GM12878 (cell line): ENCODE measurements around the gene EPB41L2. TPM values are rescaled to one million over a fixed set of nuclear protein-coding genes. Genes with fewer than 3 reads are reported as not detected.

Experiments used
- ATF7 ChIP-seq: fragments of 450-650 bp; IDR thresholded peaks from 2 replicates; pipeline ENCODE4 v1.6.1; 2016; ENCODE audit warnings: low read depth, mild to moderate bottlenecking
- BCL11A ChIP-seq: IDR thresholded peaks from 2 replicates; pipeline ENCODE4 v1.6.1; 2011; ENCODE audit warnings: low read depth, low read length
- CBX5 ChIP-seq: sonication (generic); IDR thresholded peaks from 2 replicates; pipeline ENCODE4 v1.6.1; 2016; ENCODE audit warnings: low read depth, moderate library complexity, mild to moderate bottlenecking, inconsistent platforms
- CREB1 ChIP-seq: IDR thresholded peaks from 2 replicates; pipeline ENCODE4 v1.6.1; 2012; ENCODE audit warnings: low read depth, mild to moderate bottlenecking, inconsistent platforms
- CREM ChIP-seq: IDR thresholded peaks from 2 replicates; pipeline ENCODE4 v1.6.1; 2014; ENCODE audit warnings: antibody characterized with exemption, low read depth
- CUX1 ChIP-seq: IDR thresholded peaks from 2 replicates; pipeline ENCODE4 v1.6.1; 2012; ENCODE audit warnings: improper control_type of control experiment, low read depth, low read length; ENCODE audit not compliant: insufficient replicate concordance
- E4F1 ChIP-seq: fragments of 450-650 bp; IDR thresholded peaks from 2 replicates; pipeline ENCODE4 v1.6.1; 2018; ENCODE audit warnings: borderline replicate concordance, mild to moderate bottlenecking; ENCODE audit not compliant: partially characterized antibody
- EED ChIP-seq: sonication (generic); IDR thresholded peaks from 2 replicates; pipeline ENCODE4 v1.6.1; 2016; ENCODE audit warnings: antibody characterized with exemption, low read depth
- KAT2A ChIP-seq: conservative IDR thresholded peaks from 2 replicates; pipeline ENCODE4 v1.6.1; 2011; ENCODE audit warnings: low read depth, low read length; ENCODE audit not compliant: control insufficient read depth
- MTA3 ChIP-seq: IDR thresholded peaks from 2 replicates; pipeline ENCODE4 v1.6.1; 2012; ENCODE audit warnings: low read length, inconsistent platforms, borderline replicate concordance
- NBN ChIP-seq: fragments of 450-650 bp; IDR thresholded peaks from 2 replicates; pipeline ENCODE4 v1.6.1; 2016
- NFIC ChIP-seq: IDR thresholded peaks from 2 replicates; pipeline ENCODE4 v1.6.1; 2012; ENCODE audit warnings: low read depth, mild to moderate bottlenecking, inconsistent platforms, low read length, moderate library complexity
- POLR2AphosphoS5 ChIP-seq: IDR thresholded peaks from 2 replicates; pipeline ENCODE4 v1.6.1; 2011; ENCODE audit warnings: mild to moderate bottlenecking, low read length, inconsistent platforms
- RELA ChIP-seq: fragments of 450-650 bp; IDR thresholded peaks from 2 replicates; pipeline ENCODE4 v1.8.0; 2014; ENCODE audit warnings: borderline replicate concordance; ENCODE audit not compliant: partially characterized antibody
- SPI1 ChIP-seq: IDR thresholded peaks from 2 replicates; pipeline ENCODE4 v1.6.1; 2011; ENCODE audit warnings: low read depth, mild to moderate bottlenecking, low read length, moderate library complexity, borderline replicate concordance; ENCODE audit not compliant: insufficient read depth
- TCF7 ChIP-seq: IDR thresholded peaks from 2 replicates; pipeline ENCODE4 v1.6.1; 2014; ENCODE audit warnings: antibody characterized with exemption, borderline replicate concordance
- ZBTB4 ChIP-seq: fragments of 450-650 bp; formaldehyde crosslinking; IDR thresholded peaks from 2 replicates; pipeline ENCODE4 v1.4.0; 2022; ENCODE audit warnings: mild to moderate bottlenecking, moderate library complexity
- ZNF24 ChIP-seq: fragments of 450-650 bp; IDR thresholded peaks from 2 replicates; pipeline ENCODE4 v1.6.1; 2017; ENCODE audit warnings: antibody characterized with exemption, mild to moderate bottlenecking
- ZSCAN29 ChIP-seq: fragments of 450-650 bp; IDR thresholded peaks from 2 replicates; pipeline ENCODE4 v1.6.1; 2017; ENCODE audit warnings: mild to moderate bottlenecking, moderate library complexity
- polyA plus RNA-seq, 11 experiments: library from polyadenylated mRNA; depleted of rRNA in 4 of 11; unstranded in 6 of 11; stranded (reverse) in 5 of 11; fragments of >200 nt; fragmentation: Nextera tagmentation in 4 of 11; fragmentation: Illumina TruSeq in 1 of 11; extraction: Ambion mirVana in 4 of 11; extraction: Trizol in 1 of 11; gene quantifications; 1 replicate in 1 of 11; 2 replicates in 10 of 11; pipeline versions ENCODE4 v1.2.1 to v1.2.3, GENCODE V29; 2011 to 2016; ENCODE audit warnings: inconsistent platforms in 2 of 11, missing spikeins in 2 of 11, low read depth in 1 of 11
- total RNA-seq, 4 experiments: library from RNA; depleted of rRNA in 3 of 4; stranded (reverse); fragments of >200 nt in 3 of 4; fragmentation: Illumina TruSeq in 1 of 4; extraction: Trizol in 1 of 4; gene quantifications; 2 replicates each; pipeline versions ENCODE4 v1.2.1 to v1.2.3, GENCODE V29; 2013 to 2021

EPB41L2 gene
- total and polyA plus RNA-seq, 10 of the 15 experiments (the other 5 are each of a cell fraction or from before 2014, with no cell fraction given) = 7.4 to 41.6 (median 19.0) TPM

DNA sequence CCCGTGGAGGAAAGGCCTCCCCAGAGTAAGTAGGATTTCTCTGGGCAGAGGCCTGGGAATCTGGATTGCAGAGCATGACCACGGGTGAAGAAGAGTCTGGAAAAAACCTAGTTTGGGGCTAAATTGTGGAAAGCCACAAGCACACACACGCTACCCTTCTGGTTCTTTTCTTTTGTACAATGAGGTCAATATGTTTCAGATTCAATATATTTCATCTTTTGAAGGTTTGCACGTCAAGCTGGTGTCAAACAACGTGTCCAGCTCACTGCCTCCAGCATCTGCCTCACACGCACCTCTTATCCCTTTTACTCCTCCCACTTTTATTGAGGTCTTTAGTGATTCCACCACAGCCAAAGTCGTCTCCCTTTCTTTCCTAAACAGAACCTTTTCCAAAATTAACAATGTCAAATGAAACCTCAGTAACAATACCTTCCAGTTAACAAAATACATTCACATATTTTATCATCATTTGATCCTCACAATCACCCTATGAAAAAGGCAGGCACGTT lies 773 bp upstream of the EPB41L2 start (continued):
- TF ChIP-seq CUX1 (no peak), SPI1 (no peak), NBN (no peak), ATF7 (peak; percentile 60; the same call in 1 of the 2 replicates), NFIC (peak; percentile 88), ZNF24 (no peak), ZSCAN29 (no peak), ZBTB4 (CRISPR knock-in tag) (no peak), CBX5 (0 out of 2 replicates have a peak, but pooled peaks have one; percentile 52), TCF7 (0 out of 2 replicates have a peak, but pooled peaks have one; percentile 42), MTA3 (0 out of 2 replicates have a peak, but pooled peaks have one; percentile 41), BCL11A (peak; percentile 44), RELA (no peak), KAT2A (no peak), EED (peak; percentile 90), E4F1 (no peak), POLR2AphosphoS5 (0 out of 2 replicates have a peak, but pooled peaks have one; percentile 12), CREB1 (peak; percentile 83), CREM (peak; percentile 83)
